Measurements from ENCODE around the gene HDC.

Gene HDC

DNA sequence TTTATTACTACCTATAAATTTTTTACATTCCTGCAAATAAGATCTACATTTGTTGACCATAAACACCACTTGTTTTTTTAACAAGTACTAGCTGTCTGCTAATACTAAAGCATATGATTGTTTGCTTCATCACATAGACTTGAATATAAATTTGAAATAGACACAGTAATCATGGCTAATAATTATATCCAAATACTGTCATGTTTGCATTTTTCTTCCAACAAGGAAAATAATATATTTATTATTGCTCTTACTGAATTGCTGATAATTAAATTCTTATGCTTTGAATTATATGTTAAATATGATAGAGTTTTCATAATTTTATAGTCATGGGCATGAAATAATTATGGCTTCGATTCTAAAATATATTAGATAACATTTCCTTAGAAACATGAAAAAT is 40.5 kb downstream of the HDC start:
- no peak for DNase-seq (ENCODE audit: low read depth in 3 of 3)

DNA sequence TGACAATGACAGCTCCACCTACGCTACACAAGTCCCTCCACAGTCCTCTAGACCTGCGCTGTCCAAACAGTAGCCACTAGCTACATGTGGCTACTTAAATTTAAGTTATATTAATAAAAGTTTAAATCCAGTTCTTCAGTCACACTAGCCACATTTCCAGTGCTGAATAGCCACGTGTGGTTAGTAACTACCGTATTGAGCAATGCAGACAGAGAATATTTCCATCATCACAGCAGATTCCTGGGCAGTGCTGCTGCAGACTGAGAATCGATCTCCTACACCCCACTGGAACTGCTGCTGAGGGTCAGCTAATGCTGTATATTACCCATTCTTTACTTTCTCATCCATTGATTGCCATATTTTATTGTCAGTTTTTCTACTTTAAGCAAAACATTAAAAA is 40.9 kb downstream of the HDC start:
- no peak for DNase-seq (ENCODE audit: low read depth in 3 of 3)

DNA sequence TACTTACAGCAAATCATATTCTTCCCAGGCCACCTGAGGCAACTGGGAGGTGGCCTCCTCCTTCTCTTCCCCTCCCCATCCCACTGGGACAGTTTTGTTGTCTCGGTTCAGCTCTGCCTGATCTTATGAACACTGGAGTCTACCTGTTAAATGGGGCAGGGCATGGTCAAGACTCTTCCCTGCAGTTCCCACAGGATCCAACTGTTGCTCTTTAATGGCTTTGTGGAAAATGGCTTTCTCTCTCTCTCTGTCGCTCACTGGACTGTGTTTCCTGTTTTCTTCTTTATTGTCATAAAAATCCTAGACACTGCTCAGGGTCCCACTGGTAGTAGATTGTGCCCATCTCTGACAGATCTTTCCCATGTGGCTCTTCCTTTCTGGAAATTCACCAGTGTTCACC is 43.3 kb downstream of the HDC start:
- DNase-seq (ENCODE audit: low read depth in 3 of 3) = no peak

DNA sequence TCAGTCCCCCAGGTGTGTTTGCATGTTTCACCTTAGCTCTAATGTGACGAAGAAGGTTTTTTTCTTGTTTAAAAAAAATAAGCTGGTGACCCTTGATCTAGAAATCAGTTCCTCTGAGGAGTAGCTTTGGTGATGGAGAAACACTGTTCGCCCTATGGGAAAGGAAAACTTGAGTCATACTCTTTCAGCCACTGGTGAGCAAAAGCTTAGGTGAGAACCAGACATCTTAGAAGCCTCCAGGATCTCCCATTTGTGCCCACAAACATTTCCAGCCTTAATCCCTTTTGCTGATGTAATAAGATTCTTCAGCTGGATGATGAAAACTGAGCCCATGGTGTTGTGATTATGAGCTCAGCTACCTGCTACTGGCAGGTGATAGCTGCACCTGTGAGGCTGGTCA is 45.7 kb downstream of the HDC start:
- no peak for DNase-seq (ENCODE audit: low read depth in 3 of 3)

DNA sequence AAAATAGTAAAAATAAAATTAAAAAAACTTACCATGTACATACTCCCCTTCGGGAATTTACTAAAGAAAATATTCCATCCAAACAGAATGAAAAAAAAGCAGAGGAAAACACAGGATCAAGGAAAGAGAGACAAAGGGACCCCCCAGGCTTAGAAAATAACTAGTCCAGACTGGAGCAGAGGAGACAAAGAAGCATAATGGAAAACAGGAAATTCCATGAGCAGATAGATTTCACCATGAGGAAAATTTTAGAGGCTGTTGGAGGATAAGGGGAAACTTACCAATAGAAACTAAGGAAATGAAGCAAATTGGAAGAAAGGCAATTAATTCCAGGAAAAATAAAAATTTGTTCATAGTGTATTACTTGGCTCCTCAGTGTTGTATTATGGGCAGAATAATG is 46.8 kb downstream of the HDC start:
- no peak for DNase-seq (ENCODE audit: low read depth in 3 of 3)

DNA sequence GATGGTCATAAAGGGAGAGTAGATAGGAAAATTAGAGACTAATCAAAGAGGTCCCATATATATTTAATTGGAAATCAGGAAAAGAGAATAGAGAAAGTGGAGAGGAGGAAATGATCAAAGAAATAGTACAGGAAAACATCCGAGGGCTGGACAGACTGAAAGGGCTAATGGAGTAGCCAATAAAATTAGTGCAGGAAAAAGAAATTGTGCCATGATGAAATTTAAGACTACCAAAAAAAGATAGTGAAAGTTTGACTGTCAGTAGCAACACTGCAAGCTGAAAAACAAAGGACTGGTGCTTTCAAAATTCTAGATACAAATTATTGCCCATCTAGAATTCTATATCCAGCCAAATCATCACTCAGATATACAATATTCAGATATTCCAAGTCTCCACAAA is 47.2 kb downstream of the HDC start:
- no peak for DNase-seq (ENCODE audit: low read depth in 3 of 3)

DNA sequence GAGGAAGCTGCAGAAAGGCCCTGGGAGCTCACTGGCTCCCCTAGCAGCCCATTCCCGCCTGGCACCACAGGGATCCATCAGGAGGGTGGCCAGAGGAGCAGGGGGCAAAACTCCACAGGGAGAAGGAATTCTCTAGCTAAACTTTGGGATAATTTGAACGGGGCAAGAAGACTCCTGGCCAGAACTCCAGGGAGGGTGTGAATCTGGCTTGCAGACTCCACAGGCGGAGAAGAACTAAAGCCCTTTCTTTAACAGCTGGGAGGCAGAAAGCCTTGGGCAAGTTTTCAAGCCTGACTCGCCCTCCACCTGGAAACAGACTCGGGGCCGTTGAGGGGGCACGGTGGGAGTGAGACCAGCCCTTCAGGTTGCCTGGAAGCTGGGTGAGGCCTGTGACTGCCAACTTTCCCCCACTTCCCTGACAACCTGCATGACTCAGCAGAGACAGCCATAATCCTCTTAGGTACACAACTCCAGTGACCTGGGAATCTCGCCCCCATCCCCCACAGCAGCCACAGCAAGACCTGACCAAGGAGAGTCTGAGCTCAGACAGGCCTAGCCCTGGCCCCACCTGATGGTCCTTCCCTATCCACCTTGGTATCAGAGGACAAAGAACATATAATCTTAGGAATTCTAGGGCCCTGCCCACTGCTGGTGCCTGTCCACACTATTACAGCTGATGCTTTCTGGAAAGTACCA is 54.9 kb downstream of the HDC start:
- no peak for DNase-seq (ENCODE audit: low read depth in 3 of 3)

DNA sequence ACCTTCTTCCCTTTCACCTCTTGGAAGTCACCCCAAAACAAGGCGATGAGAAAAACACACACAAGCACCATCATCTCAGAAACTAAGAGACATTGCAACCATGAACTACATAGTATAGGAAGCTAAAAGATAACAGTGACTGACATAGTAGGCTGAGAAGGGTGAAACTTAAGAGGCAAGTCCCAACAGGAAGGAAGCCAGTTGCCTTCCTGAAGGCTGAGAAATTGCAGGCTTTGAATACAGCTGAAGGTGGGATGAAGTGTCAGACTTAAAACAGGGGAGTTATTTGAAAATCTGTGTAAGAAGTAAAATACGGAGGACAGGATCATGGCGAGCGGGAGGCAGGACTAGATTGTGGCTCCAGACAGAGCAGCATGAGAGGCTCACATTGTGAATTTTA is 55.7 kb downstream of the HDC start:
- no peak for DNase-seq (ENCODE audit: low read depth in 3 of 3)

DNA sequence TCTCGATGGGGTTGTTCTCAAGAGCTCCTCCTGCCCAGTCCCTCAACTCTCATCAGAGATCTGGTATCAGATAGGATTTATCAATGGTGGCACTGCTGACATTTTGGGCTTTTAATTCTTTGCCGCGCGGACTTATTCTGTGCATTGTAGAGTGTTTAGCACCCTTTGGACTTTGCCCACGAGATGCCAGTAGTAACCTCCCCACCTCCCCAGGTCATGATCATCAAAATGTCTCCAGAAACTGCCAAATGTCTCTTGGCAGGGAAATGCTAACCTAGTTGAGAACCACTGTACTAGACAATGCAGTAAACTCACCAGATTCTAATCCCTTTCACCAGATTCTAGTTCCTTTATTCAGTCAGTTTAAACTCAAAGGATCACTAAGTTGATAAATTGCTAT is 59.5 kb downstream of the HDC start:
- DNase-seq (ENCODE audit: low read depth in 3 of 3) = no peak

DNA sequence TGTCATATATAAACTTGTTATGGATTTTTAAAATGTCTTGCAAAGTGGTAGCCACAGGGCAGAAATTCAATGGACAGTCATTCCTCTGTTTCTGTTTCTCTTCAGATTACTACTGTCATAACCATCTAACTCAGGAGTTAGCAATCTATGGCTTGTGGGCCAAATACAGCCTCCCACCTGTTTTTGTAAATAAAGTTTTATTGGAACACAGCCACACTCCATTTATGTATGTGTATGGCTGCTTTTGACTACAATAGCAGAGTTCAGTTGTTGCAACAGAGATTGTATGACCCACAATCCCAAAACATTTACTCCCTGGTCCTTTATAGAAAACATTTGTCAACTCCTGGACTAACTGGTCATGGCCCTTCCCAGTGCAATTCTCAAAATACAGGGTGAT is 63.5 kb downstream of the HDC start:
- DNase-seq (ENCODE audit: low read depth in 3 of 3) = no peak

DNA sequence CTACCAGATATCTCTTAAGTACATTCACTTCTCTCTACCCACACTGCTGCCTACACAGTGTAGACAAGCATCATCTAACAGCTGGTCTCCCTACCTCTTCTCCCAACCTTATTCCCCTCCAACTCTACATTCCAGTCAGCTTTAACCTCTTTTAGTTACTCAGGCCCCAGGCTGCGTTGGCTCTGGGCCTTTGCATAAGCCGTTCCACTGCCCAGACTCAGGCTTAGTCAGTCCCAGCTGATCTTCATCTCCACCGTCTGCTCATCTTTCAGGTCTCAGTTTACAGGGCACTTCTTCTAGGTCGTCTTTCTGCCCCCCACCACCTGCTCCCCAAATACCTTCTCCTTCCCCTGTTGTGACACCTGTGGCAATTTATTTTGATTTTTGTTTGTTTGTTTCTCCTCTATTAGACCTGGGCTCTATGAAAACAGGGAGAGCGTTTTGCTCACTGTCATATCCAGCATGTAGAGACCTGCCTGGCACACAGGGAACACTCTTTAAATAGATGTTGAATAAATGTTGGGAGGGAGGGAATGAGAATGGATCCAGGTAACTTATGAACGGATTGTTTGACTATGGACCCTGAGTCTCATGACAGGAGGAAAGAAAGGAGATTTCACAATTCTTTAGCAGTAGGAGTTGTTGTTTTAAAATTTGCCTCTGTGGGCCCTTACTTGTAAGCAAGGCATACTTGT is 72.5 kb downstream of the HDC start:
- DNase-seq (ENCODE audit: low read depth in 3 of 3) = no peak

DNA sequence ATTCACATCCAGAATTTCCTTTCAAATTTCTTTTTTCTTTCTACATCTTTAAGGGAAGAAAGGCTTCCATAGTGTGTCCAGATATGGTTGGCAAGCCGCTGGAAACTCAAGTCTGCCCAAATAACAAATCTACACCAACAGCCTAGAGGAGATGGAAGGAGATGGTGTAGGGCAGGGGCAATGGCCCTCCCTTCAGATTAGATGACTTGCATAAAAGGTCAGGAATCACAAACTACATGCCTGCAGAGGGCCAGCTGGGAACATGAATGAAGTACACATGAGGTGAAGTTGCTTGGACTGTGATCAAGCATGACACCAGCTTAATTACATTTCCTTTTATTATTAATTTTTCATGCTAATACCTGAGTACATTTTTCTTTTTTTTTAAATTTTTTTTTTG is 73.4 kb downstream of the HDC start:
- DNase-seq (ENCODE audit: low read depth in 3 of 3) = no peak

All from stimulated activated CD4-positive, alpha-beta T cell treated with anti-CD3 and anti-CD28 coated beads, TNF-alpha, amount 100 ng/mL, for 48 hours (primary cell).